GM23338 (cell line): Measurements from ENCODE around the gene LRRC10. TPM values are rescaled to one million over a fixed set of nuclear protein-coding genes. Genes with fewer than 3 reads are reported as not detected.

Experiments
- ATAC-seq: fragments of 200-7000 bp; cut with Tn5 transposase; 3 replicates; pipeline ENCODE4 v1.9.1; 2020
- DNase-seq: peaks from one replicate; pipeline ENCODE4 v3.0.0-alpha.2; 2015; ENCODE audit warnings: low spot score
- H2AFZ ChIP-seq: fragments of 200-600 bp; sonication (generic); 2 replicates; pipeline ENCODE4 v1.8.0; 2016; ENCODE audit warnings: antibody characterized with exemption, mild to moderate bottlenecking, moderate library complexity
- H3F3A ChIP-seq: fragments of 200-600 bp; sonication (generic); replicated peaks from 2 replicates; pipeline ENCODE4 v1.8.0; 2017; ENCODE audit warnings: antibody characterized with exemption, mixed run types, low read depth
- H3K27ac ChIP-seq: fragments of 200-600 bp; sonication (generic); 2 replicates; pipeline ENCODE4 v1.6.1; 2016; ENCODE audit warnings: low read depth
- H3K27me3 ChIP-seq: fragments of 200-600 bp; sonication (generic); 2 replicates; pipeline ENCODE4 v1.8.0; 2016; ENCODE audit warnings: mild to moderate bottlenecking, mixed run types, moderate library complexity; ENCODE audit not compliant: insufficient read depth
- H3K36me3 ChIP-seq: fragments of 200-600 bp; sonication (generic); 2 replicates; pipeline ENCODE4 v1.8.0; 2016; ENCODE audit warnings: mild to moderate bottlenecking; ENCODE audit not compliant: insufficient read depth
- H3K4me1 ChIP-seq: fragments of 200-600 bp; sonication (generic); 2 replicates; pipeline ENCODE4 v1.8.0; 2016; ENCODE audit warnings: mild to moderate bottlenecking, moderate library complexity; ENCODE audit not compliant: insufficient read depth
- H3K4me2 ChIP-seq: fragments of 200-600 bp; sonication (generic); 2 replicates; pipeline ENCODE4 v1.7.1; 2017; ENCODE audit warnings: mixed run types
- H3K4me3 ChIP-seq: fragments of 200-600 bp; sonication (generic); 2 replicates; pipeline ENCODE4 v1.6.1; 2016; ENCODE audit warnings: mixed run types
- H3K79me2 ChIP-seq: fragments of 200-600 bp; sonication (generic); replicated peaks from 2 replicates; pipeline ENCODE4 v1.8.0; 2017; ENCODE audit warnings: mild to moderate bottlenecking; ENCODE audit not compliant: insufficient read depth
- H3K9me2 ChIP-seq: fragments of 200-600 bp; sonication (generic); 2 replicates; pipeline ENCODE4 v1.8.0; 2017; ENCODE audit not compliant: insufficient read depth
- H4K20me1 ChIP-seq: fragments of 200-600 bp; sonication (generic); replicated peaks from 2 replicates; pipeline ENCODE4 v1.8.0; 2017; ENCODE audit warnings: mild to moderate bottlenecking; ENCODE audit not compliant: insufficient read depth
- H3K27ac Mint-ChIP-seq: 2 replicates; pipeline ENCODE4 v1.8.0; 2020; ENCODE audit warnings: inconsistent platforms, mild to moderate bottlenecking, moderate library complexity, mixed read lengths
- H3K27me3 Mint-ChIP-seq: 3 replicates; pipeline ENCODE4 v1.8.0; 2022; ENCODE audit warnings: low read depth, mild to moderate bottlenecking, moderate library complexity, mixed read lengths, inconsistent platforms; ENCODE audit not compliant: insufficient read depth, poor library complexity
- H3K36me3 Mint-ChIP-seq: 3 replicates; pipeline ENCODE4 v1.8.0; 2021; ENCODE audit warnings: low read depth, mild to moderate bottlenecking, inconsistent platforms, moderate library complexity, mixed read lengths
- H3K4me1 Mint-ChIP-seq: 3 replicates; pipeline ENCODE4 v1.8.0; 2020; ENCODE audit warnings: mild to moderate bottlenecking, inconsistent platforms, mixed read lengths
- H3K4me3 Mint-ChIP-seq: 3 replicates; pipeline ENCODE4 v1.8.0; 2021; ENCODE audit warnings: moderate library complexity, mild to moderate bottlenecking, inconsistent platforms, mixed read lengths
- H3K9me3 Mint-ChIP-seq: 3 replicates; pipeline ENCODE4 v1.8.0; 2020; ENCODE audit warnings: moderate library complexity, mild to moderate bottlenecking, inconsistent platforms, mixed read lengths
- CREB1 ChIP-seq: fragments of 250-450 bp; sonication (Bioruptor Pico); IDR thresholded peaks from 2 replicates; pipeline ENCODE4 v1.5.0; 2020; ENCODE audit warnings: low read depth, mild to moderate bottlenecking, moderate library complexity
- CTCF ChIP-seq, 2 experiments: fragments of 200-600 bp in 1 of 2; sonication (generic) in 1 of 2; conservative IDR thresholded peaks; 2 replicates each; pipeline versions ENCODE4 v1.5.1 to v1.6.1; 2016 to 2017; ENCODE audit warnings: antibody characterized with exemption in 2 of 2, low read depth in 2 of 2, mild to moderate bottlenecking in 2 of 2, moderate library complexity in 1 of 2
- ETS1 ChIP-seq: IDR thresholded peaks from 2 replicates; pipeline ENCODE4 v1.6.1; 2016; ENCODE audit warnings: antibody characterized with exemption
- EZH2 ChIP-seq: fragments of 200-600 bp; sonication (generic); IDR thresholded peaks from one replicate; pipeline ENCODE4 v1.8.0; 2017; ENCODE audit warnings: antibody characterized with exemption, mild to moderate bottlenecking, low read depth; ENCODE audit not compliant: unreplicated experiment
- EZH2phosphoT487 ChIP-seq: fragments of 200-600 bp; sonication (generic); IDR thresholded peaks from one replicate; pipeline ENCODE4 v1.8.1; 2018; ENCODE audit warnings: antibody characterized with exemption; ENCODE audit not compliant: unreplicated experiment
- JUNB ChIP-seq: IDR thresholded peaks from one replicate; pipeline ENCODE4 v1.6.1; 2016; ENCODE audit warnings: antibody characterized with exemption; ENCODE audit not compliant: unreplicated experiment
- NANOG ChIP-seq: IDR thresholded peaks from 2 replicates; pipeline ENCODE4 v1.6.1; 2016; ENCODE audit warnings: antibody characterized with exemption, borderline replicate concordance
- POLR2AphosphoS5 ChIP-seq: IDR thresholded peaks from 2 replicates; pipeline ENCODE4 v1.6.1; 2016; ENCODE audit warnings: antibody characterized with exemption, low read depth
- REST ChIP-seq: IDR thresholded peaks from one replicate; pipeline ENCODE4 v1.6.1; 2018; ENCODE audit warnings: antibody characterized with exemption; ENCODE audit not compliant: unreplicated experiment
- STAT1 ChIP-seq: IDR thresholded peaks from one replicate; pipeline ENCODE4 v1.6.1; 2016; ENCODE audit warnings: antibody characterized with exemption; ENCODE audit not compliant: unreplicated experiment
- ZNF114 ChIP-seq: fragments of 250-450 bp; sonication (Bioruptor Pico); IDR thresholded peaks from 2 replicates; pipeline ENCODE4 v1.5.0; 2020; ENCODE audit warnings: mild to moderate bottlenecking, moderate library complexity
- ZNF331 ChIP-seq: fragments of 250-450 bp; sonication (Bioruptor Pico); IDR thresholded peaks from 2 replicates; pipeline ENCODE4 v1.5.0; 2020; ENCODE audit warnings: low read depth, mild to moderate bottlenecking, moderate library complexity
- ZNF462 ChIP-seq: fragments of 250-450 bp; sonication (Bioruptor Pico); IDR thresholded peaks from 2 replicates; pipeline ENCODE4 v1.5.0; 2020; ENCODE audit warnings: mild to moderate bottlenecking, moderate library complexity
- polyA plus RNA-seq: library from polyadenylated mRNA; unstranded; fragments of >200 nt; fragmentation: Nextera tagmentation; extraction: Ambion mirVana; gene quantifications from 2 replicates; pipeline ENCODE4 v1.2.1, GENCODE V29; 2016
- total RNA-seq: library from RNA; depleted of rRNA; stranded (reverse); fragments of >200 nt; shearing (Covaris generic); gene quantifications from 2 replicates; pipeline ENCODE4 v1.2.3, GENCODE V29; 2014

LRRC10 gene
- total and polyA plus RNA-seq, 2 experiments from 2014 or later = not detected

GRCh38 chr12:69570000-69570516 lies 40.6 kb downstream of the LRRC10 start:
- no peaks in the 10 kb centered on the region for H3K4me1 ChIP-seq
- H3K4me3 Mint-ChIP-seq = no peak overlapping the region
- H3K27me3 ChIP-seq = no peaks in the 10 kb centered on the region
- H3K27ac Mint-ChIP-seq = no peak overlapping the region
- no peaks in the 10 kb centered on the region for H3K9me3 Mint-ChIP-seq
- H2AFZ ChIP-seq = no peak overlapping the region
- H3K27me3 Mint-ChIP-seq = no peaks in the 10 kb centered on the region
- TF ChIP-seq STAT1 (no peak), ETS1 (no peak), NANOG (no peak), ZNF331 (no peak), EZH2phosphoT487 (no peak), POLR2AphosphoS5 (no peak), EZH2 (no peak), REST (no peak), CREB1 (no peak), ZNF462 (CRISPR knock-in tag) (no peak), ZNF114 (no peak), CTCF (conservative IDR thresholded peaks at IDR 0.05; ENCODE audit: low read depth in 2 of 2) (no peak), JUNB (no peak)
- H3K4me2 ChIP-seq = no peak overlapping the region
- H3F3A ChIP-seq = peaks cover 5% of the 10 kb centered on the region; the same call in 1 of the 2 replicates
- H3K79me2 ChIP-seq = no peaks in the 10 kb centered on the region
- H3K36me3 ChIP-seq = peaks cover 13% of the 10 kb centered on the region; the same call in 1 of the 2 replicates
- DNase-seq (no peak), ATAC-seq (no peak)
- peaks cover 29% of the 10 kb centered on the region for H3K36me3 Mint-ChIP-seq
- H3K4me1 Mint-ChIP-seq = peaks cover 2% of the 10 kb centered on the region; the same call in 2 of the 3 replicates
- no peaks in the 10 kb centered on the region; the same call in 1 of the 2 replicates for H4K20me1 ChIP-seq
- no peak overlapping the region for H3K4me3 ChIP-seq
- no peak overlapping the region for H3K27ac ChIP-seq
- H3K9me2 ChIP-seq = no peaks in the 10 kb centered on the region
